Stimulated activated CD8-positive, alpha-beta memory T cell treated with anti-CD3 and anti-CD28 coated beads, Interleukin-2, amount 100 ng/mL, for 48 hours (primary cell): ENCODE results near the gene TCP11.
"Not testable (repeated sequence)": the region's sequence is repeated elsewhere in the genome, so short reads cannot be mapped to it uniquely, and the experiment has no call there.

ENCODE experiments used
- DNase-seq, 2 donors: peaks; one replicate each; pipeline ENCODE4 v3.0.0-alpha.2; 2020; ENCODE audit warnings: low read depth in 2 of 2

Gene TCP11

GRCh38 chr6:35146453-35146852, 5.3 kb upstream of the TCP11 start:
- peak in 1 of 2 donors; percentile 23 for DNase-seq

GRCh38 chr6:35145757-35146156, 4.6 kb upstream of the TCP11 start:
- no peak for DNase-seq

GRCh38 chr6:35142588-35143569, 1.7 kb upstream of the TCP11 start:
- no peak for DNase-seq

GRCh38 chr6:35140639-35141006, 516 bp downstream of the TCP11 start:
- DNase-seq: no peak

- DNase-seq: peak in 1 of 2 donors; percentile 17
Measured at GRCh38 chr6:35139924-35140638, 1.1 kb downstream of the TCP11 start.

GRCh38 chr6:35139470-35139869, 1.7 kb downstream of the TCP11 start:
- DNase-seq: no peak

- DNase-seq: not testable (repeated sequence)
Measured at GRCh38 chr6:35138191-35138590, 2.9 kb downstream of the TCP11 start.

- DNase-seq: no peak
Measured at GRCh38 chr6:35136185-35136584, 5.0 kb downstream of the TCP11 start.

- no peak for DNase-seq
Measured at GRCh38 chr6:35128496-35128895, 12.6 kb downstream of the TCP11 start.

GRCh38 chr6:35128042-35128441, 13.1 kb downstream of the TCP11 start:
- no peak for DNase-seq

- no peak for DNase-seq
Measured at GRCh38 chr6:35124356-35124755, 16.8 kb downstream of the TCP11 start.

- DNase-seq: no peak
Measured at GRCh38 chr6:35120746-35121145, 20.4 kb downstream of the TCP11 start.

- DNase-seq: no peak
Measured at GRCh38 chr6:35108309-35108885, 32.7 kb downstream of the TCP11 start.

- not testable (repeated sequence) for DNase-seq
Measured at GRCh38 chr6:35107761-35108160, 33.4 kb downstream of the TCP11 start.

GRCh38 chr6:35107208-35107607, 33.9 kb downstream of the TCP11 start:
- DNase-seq: not testable (repeated sequence)

GRCh38 chr6:35106061-35106460, 35.1 kb downstream of the TCP11 start:
- not testable (repeated sequence) for DNase-seq

GRCh38 chr6:35105078-35105477, 36.1 kb downstream of the TCP11 start:
- no peak for DNase-seq

- no peak for DNase-seq
Measured at GRCh38 chr6:35099116-35099515, 42.0 kb downstream of the TCP11 start.

- DNase-seq: no peak
Measured at GRCh38 chr6:35096129-35096862, 44.8 kb downstream of the TCP11 start.

- DNase-seq: no peak
Measured at GRCh38 chr6:35094183-35094582, 47.0 kb downstream of the TCP11 start.

- no peak for DNase-seq
Measured at GRCh38 chr6:35093783-35094182, 47.4 kb downstream of the TCP11 start.

GRCh38 chr6:35093118-35093445, 48.1 kb downstream of the TCP11 start:
- DNase-seq: no peak
